H1 (cell line): ENCODE measurements around the gene NEK4. TPM values are rescaled to one million over a fixed set of nuclear protein-coding genes. Genes with fewer than 3 reads are reported as not detected.

Experiments used
- ASH2L ChIP-seq: fragments of 200-600, 300-600 bp; sonication (generic); IDR thresholded peaks from one replicate; pipeline ENCODE4 v1.7.1; 2017; ENCODE audit warnings: low read length
- ATF2 ChIP-seq: IDR thresholded peaks from 2 replicates; pipeline ENCODE4 v1.6.1; 2012; ENCODE audit warnings: low read length, inconsistent platforms
- BACH1 ChIP-seq: IDR thresholded peaks from 2 replicates; pipeline ENCODE4 v1.6.1; 2012; ENCODE audit warnings: low read length, improper control_type of control experiment
- KDM5A ChIP-seq: fragments of 200-600 bp; IDR thresholded peaks from 2 replicates; pipeline ENCODE4 v1.7.1; 2012; ENCODE audit warnings: mild to moderate bottlenecking, low read length, inconsistent platforms, mixed read lengths
- MAFK ChIP-seq: IDR thresholded peaks from 2 replicates; pipeline ENCODE4 v1.6.1; 2012; ENCODE audit warnings: low read depth, mild to moderate bottlenecking, improper control_type of control experiment, low read length
- SIN3A ChIP-seq, 2 experiments: IDR thresholded peaks in 1 of 2; conservative IDR thresholded peaks in 1 of 2; 2 replicates each; pipeline ENCODE4 v1.6.1; 2011 to 2012; ENCODE audit warnings: low read length in 2 of 2, improper control_type of control experiment in 1 of 2, low read depth in 1 of 2, mild to moderate bottlenecking in 1 of 2
- SIRT6 ChIP-seq: IDR thresholded peaks from one replicate; pipeline ENCODE4 v1.7.1; 2012; ENCODE audit warnings: low read length, inconsistent platforms
- TAF1 ChIP-seq: IDR thresholded peaks from 2 replicates; pipeline ENCODE4 v1.6.1; 2011; ENCODE audit warnings: mild to moderate bottlenecking, low read depth, low read length
- TCF12 ChIP-seq: IDR thresholded peaks from 2 replicates; pipeline ENCODE4 v1.6.1; 2011; ENCODE audit warnings: low read depth, mild to moderate bottlenecking, low read length
- polyA plus RNA-seq, 7 experiments: library from polyadenylated mRNA; depleted of rRNA in 3 of 7; stranded (reverse) in 5 of 7; unstranded in 2 of 7; fragments of >200 nt in 5 of 7; fragments of 200-250 nt in 2 of 7; gene quantifications; 1 replicate in 5 of 7; 2 replicates in 1 of 7; 4 replicates in 1 of 7; pipeline versions ENCODE4 v1.2.1 to v1.2.3, GENCODE V29; 2011 to 2013; ENCODE audit warnings: missing spikeins in 2 of 7, mixed read lengths in 2 of 7
- total RNA-seq: library from RNA; stranded (reverse); fragmentation: NEBNext Ultra II Directional; extraction: Animal tissue kit (Norgen Biotek cat#: 25700); gene quantifications from 2 replicates; pipeline ENCODE4 v1.2.1, GENCODE V29; 2021
- TF ChIP-seq, protein P1 (sequence below): fragments of 300-600 bp; sonication (generic); IDR thresholded peaks from 2 replicates; pipeline ENCODE4 v1.7.1; 2012; ENCODE audit warnings: low read length, moderate library complexity, mild to moderate bottlenecking, inconsistent platforms; ENCODE audit not compliant: insufficient replicate concordance

Gene NEK4
- total and polyA plus RNA-seq, 2 of the 8 experiments (the other 6 are each of a cell fraction or from before 2014, with no cell fraction given), result 7.5 to 40.0 TPM

- TF ChIP-seq, protein P1, sequence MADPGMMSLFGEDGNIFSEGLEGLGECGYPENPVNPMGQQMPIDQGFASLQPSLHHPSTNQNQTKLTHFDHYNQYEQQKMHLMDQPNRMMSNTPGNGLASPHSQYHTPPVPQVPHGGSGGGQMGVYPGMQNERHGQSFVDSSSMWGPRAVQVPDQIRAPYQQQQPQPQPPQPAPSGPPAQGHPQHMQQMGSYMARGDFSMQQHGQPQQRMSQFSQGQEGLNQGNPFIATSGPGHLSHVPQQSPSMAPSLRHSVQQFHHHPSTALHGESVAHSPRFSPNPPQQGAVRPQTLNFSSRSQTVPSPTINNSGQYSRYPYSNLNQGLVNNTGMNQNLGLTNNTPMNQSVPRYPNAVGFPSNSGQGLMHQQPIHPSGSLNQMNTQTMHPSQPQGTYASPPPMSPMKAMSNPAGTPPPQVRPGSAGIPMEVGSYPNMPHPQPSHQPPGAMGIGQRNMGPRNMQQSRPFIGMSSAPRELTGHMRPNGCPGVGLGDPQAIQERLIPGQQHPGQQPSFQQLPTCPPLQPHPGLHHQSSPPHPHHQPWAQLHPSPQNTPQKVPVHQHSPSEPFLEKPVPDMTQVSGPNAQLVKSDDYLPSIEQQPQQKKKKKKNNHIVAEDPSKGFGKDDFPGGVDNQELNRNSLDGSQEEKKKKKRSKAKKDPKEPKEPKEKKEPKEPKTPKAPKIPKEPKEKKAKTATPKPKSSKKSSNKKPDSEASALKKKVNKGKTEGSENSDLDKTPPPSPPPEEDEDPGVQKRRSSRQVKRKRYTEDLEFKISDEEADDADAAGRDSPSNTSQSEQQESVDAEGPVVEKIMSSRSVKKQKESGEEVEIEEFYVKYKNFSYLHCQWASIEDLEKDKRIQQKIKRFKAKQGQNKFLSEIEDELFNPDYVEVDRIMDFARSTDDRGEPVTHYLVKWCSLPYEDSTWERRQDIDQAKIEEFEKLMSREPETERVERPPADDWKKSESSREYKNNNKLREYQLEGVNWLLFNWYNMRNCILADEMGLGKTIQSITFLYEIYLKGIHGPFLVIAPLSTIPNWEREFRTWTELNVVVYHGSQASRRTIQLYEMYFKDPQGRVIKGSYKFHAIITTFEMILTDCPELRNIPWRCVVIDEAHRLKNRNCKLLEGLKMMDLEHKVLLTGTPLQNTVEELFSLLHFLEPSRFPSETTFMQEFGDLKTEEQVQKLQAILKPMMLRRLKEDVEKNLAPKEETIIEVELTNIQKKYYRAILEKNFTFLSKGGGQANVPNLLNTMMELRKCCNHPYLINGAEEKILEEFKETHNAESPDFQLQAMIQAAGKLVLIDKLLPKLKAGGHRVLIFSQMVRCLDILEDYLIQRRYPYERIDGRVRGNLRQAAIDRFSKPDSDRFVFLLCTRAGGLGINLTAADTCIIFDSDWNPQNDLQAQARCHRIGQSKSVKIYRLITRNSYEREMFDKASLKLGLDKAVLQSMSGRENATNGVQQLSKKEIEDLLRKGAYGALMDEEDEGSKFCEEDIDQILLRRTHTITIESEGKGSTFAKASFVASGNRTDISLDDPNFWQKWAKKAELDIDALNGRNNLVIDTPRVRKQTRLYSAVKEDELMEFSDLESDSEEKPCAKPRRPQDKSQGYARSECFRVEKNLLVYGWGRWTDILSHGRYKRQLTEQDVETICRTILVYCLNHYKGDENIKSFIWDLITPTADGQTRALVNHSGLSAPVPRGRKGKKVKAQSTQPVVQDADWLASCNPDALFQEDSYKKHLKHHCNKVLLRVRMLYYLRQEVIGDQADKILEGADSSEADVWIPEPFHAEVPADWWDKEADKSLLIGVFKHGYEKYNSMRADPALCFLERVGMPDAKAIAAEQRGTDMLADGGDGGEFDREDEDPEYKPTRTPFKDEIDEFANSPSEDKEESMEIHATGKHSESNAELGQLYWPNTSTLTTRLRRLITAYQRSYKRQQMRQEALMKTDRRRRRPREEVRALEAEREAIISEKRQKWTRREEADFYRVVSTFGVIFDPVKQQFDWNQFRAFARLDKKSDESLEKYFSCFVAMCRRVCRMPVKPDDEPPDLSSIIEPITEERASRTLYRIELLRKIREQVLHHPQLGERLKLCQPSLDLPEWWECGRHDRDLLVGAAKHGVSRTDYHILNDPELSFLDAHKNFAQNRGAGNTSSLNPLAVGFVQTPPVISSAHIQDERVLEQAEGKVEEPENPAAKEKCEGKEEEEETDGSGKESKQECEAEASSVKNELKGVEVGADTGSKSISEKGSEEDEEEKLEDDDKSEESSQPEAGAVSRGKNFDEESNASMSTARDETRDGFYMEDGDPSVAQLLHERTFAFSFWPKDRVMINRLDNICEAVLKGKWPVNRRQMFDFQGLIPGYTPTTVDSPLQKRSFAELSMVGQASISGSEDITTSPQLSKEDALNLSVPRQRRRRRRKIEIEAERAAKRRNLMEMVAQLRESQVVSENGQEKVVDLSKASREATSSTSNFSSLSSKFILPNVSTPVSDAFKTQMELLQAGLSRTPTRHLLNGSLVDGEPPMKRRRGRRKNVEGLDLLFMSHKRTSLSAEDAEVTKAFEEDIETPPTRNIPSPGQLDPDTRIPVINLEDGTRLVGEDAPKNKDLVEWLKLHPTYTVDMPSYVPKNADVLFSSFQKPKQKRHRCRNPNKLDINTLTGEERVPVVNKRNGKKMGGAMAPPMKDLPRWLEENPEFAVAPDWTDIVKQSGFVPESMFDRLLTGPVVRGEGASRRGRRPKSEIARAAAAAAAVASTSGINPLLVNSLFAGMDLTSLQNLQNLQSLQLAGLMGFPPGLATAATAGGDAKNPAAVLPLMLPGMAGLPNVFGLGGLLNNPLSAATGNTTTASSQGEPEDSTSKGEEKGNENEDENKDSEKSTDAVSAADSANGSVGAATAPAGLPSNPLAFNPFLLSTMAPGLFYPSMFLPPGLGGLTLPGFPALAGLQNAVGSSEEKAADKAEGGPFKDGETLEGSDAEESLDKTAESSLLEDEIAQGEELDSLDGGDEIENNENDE, result no peak
- TF ChIP-seq MAFK (no peak), ATF2 (no peak), SIRT6 (no peak), KDM5A (no peak), ASH2L (no peak), SIN3A (conservative IDR thresholded peaks at IDR 0.05 in 1 of 2, IDR thresholded peaks at IDR 0.05 in 1 of 2; ENCODE audit: low read depth in 1 of 2, low read length in 2 of 2) (no peak), BACH1 (no peak), TAF1 (no peak), TCF12 (no peak)
- TF ChIP-seq, all 59 proteins: peak for 0
These were observed 87.1 kb downstream of the NEK4 start (continued) for GRCh38 chr3:52683611-52684010.
